Ishikawa (cell line): ENCODE data around the gene S100A13.

ENCODE experiments used
- CEBPB ChIP-seq: IDR thresholded peaks from 2 replicates; pipeline ENCODE4 v1.6.1; 2012
- CREB1 ChIP-seq: IDR thresholded peaks from 2 replicates; pipeline ENCODE4 v1.6.1; 2012; ENCODE audit warnings: low read depth
- EGR1 ChIP-seq: IDR thresholded peaks from 2 replicates; pipeline ENCODE4 v1.6.1; 2012
- EP300 ChIP-seq: IDR thresholded peaks from 2 replicates; pipeline ENCODE4 v1.6.1; 2012; ENCODE audit warnings: borderline replicate concordance
- MAX ChIP-seq: IDR thresholded peaks from 2 replicates; pipeline ENCODE4 v1.6.1; 2012
- NFIC ChIP-seq: IDR thresholded peaks from 2 replicates; pipeline ENCODE4 v1.6.1; 2012
- RAD21 ChIP-seq: IDR thresholded peaks from 2 replicates; pipeline ENCODE4 v1.6.1; 2012; ENCODE audit warnings: low read depth
- REST ChIP-seq: IDR thresholded peaks from 2 replicates; pipeline ENCODE4 v1.6.1; 2012; ENCODE audit warnings: low read depth, mild to moderate bottlenecking
- TEAD4 ChIP-seq: IDR thresholded peaks from 2 replicates; pipeline ENCODE4 v1.6.1; 2012
- YY1 ChIP-seq: IDR thresholded peaks from 2 replicates; pipeline ENCODE4 v1.6.1; 2012; ENCODE audit warnings: low read depth

- no peak for TF ChIP-seq RAD21
- TF ChIP-seq YY1, result no peak
- TF ChIP-seq CREB1, result no peak
- no peak for TF ChIP-seq CEBPB
- TF ChIP-seq TEAD4, result no peak
- TF ChIP-seq NFIC, result no peak
- no peak for TF ChIP-seq REST
- no peak for TF ChIP-seq EGR1
- TF ChIP-seq MAX, result no peak
- no peak for TF ChIP-seq EP300
These were observed 27.5 kb downstream of the S100A13 start for GRCh38 chr1:153599847-153600246.
